ENCODE measurements around the gene MACROD2.

Gene MACROD2

GRCh38 chr20:14951707-14952418, 956.5 kb downstream of the MACROD2 start:
- ChIA-PET POLR2A (no interaction called here), CTCF (interaction anchor here (0.8 to 1.2 kb wide), 2 partner anchors 11 to 614 kb away, joined by 3 read pairs; partner anchors contain the start of gene FLRT3)
- TF ChIP-seq CTCF (IDR thresholded peaks at IDR 0.05; ENCODE audit: control extremely low read depth, extremely low read depth, low read depth, missing control alignments), result no peak
- no peak for DNase-seq (ENCODE audit: extremely low spot score)

GRCh38 chr20:14953736-14954135, 958.4 kb downstream of the MACROD2 start:
- no peak for DNase-seq (ENCODE audit: extremely low spot score)
- CTCF ChIA-PET, result interaction anchor here (1.0 kb wide), 1 partner anchor 9 kb away, joined by 3 read pairs; no protein-coding TSS in a partner anchor
- POLR2A ChIA-PET, result no interaction called here
- TF ChIP-seq CTCF (IDR thresholded peaks at IDR 0.05; ENCODE audit: control extremely low read depth, extremely low read depth, low read depth, missing control alignments), result no peak

GRCh38 chr20:14955399-14955798, 960.1 kb downstream of the MACROD2 start:
- no peak for TF ChIP-seq CTCF (IDR thresholded peaks at IDR 0.05; ENCODE audit: control extremely low read depth, extremely low read depth, low read depth, missing control alignments)
- no peak for DNase-seq (ENCODE audit: extremely low spot score)
- ChIA-PET POLR2A (no interaction called here), CTCF (no interaction called here)

GRCh38 chr20:14956026-14956425, 960.7 kb downstream of the MACROD2 start:
- ChIA-PET POLR2A (no interaction called here), CTCF (no interaction called here)
- TF ChIP-seq CTCF (IDR thresholded peaks at IDR 0.05; ENCODE audit: control extremely low read depth, extremely low read depth, low read depth, missing control alignments), result no peak
- DNase-seq (ENCODE audit: extremely low spot score), result no peak

GRCh38 chr20:14956538-14956937, 961.2 kb downstream of the MACROD2 start:
- ChIA-PET POLR2A (no interaction called here), CTCF (no interaction called here)
- DNase-seq (ENCODE audit: extremely low spot score), result no peak
- no peak for TF ChIP-seq CTCF (IDR thresholded peaks at IDR 0.05; ENCODE audit: control extremely low read depth, extremely low read depth, low read depth, missing control alignments)

GRCh38 chr20:14957402-14957801, 962.1 kb downstream of the MACROD2 start:
- CTCF ChIA-PET, result no interaction called here
- DNase-seq (ENCODE audit: extremely low spot score), result no peak
- no peak for TF ChIP-seq CTCF (IDR thresholded peaks at IDR 0.05; ENCODE audit: control extremely low read depth, extremely low read depth, low read depth, missing control alignments)
- POLR2A ChIA-PET, result no interaction called here
